Trophoblast cell (in vitro differentiated cells and primary cell): ENCODE measurements around the gene SLC9A1. TPM values are rescaled to one million over a fixed set of nuclear protein-coding genes. Genes with fewer than 3 reads are reported as not detected.

Experiments used
- DNase-seq, 2 donors: peaks; one replicate each; pipeline ENCODE4 v3.0.0-alpha.2; 2016
- H2AFZ ChIP-seq: 2 replicates; pipeline ENCODE4 v1.6.1; 2013; ENCODE audit warnings: low read length, moderate library complexity, mild to moderate bottlenecking; ENCODE audit not compliant: insufficient read depth, poor library complexity
- H2AK5ac ChIP-seq: 2 replicates; pipeline ENCODE4 v1.6.1; 2013; ENCODE audit warnings: mild to moderate bottlenecking, low read length
- H2BK120ac ChIP-seq: 2 replicates; pipeline ENCODE4 v1.6.1; 2013; ENCODE audit warnings: low read length, mild to moderate bottlenecking, moderate library complexity; ENCODE audit not compliant: insufficient read depth, poor library complexity
- H2BK12ac ChIP-seq: 2 replicates; pipeline ENCODE4 v1.6.1; 2013; ENCODE audit warnings: mild to moderate bottlenecking, low read length, moderate library complexity
- H2BK5ac ChIP-seq: 2 replicates; pipeline ENCODE4 v1.6.1; 2013; ENCODE audit warnings: low read length, low read depth, moderate library complexity, mild to moderate bottlenecking; ENCODE audit not compliant: poor library complexity
- H3K14ac ChIP-seq: 2 replicates; pipeline ENCODE4 v1.6.1; 2013; ENCODE audit warnings: mild to moderate bottlenecking, low read length
- H3K18ac ChIP-seq: 2 replicates; pipeline ENCODE4 v1.6.1; 2013; ENCODE audit warnings: mild to moderate bottlenecking, low read length
- H3K23ac ChIP-seq: 2 replicates; pipeline ENCODE4 v1.6.1; 2013; ENCODE audit warnings: low read length
- H3K27ac ChIP-seq: 2 replicates; pipeline ENCODE4 v1.5.1; 2013; ENCODE audit warnings: low read depth, mild to moderate bottlenecking, inconsistent platforms, low read length, moderate library complexity
- H3K27me3 ChIP-seq: 2 replicates; pipeline ENCODE4 v1.6.1; 2013; ENCODE audit warnings: inconsistent platforms, mild to moderate bottlenecking, low read length, moderate library complexity; ENCODE audit not compliant: insufficient read depth
- H3K36me3 ChIP-seq, 2 experiments: 1 replicate in 1 of 2; 2 replicates in 1 of 2; pipeline ENCODE4 v1.6.1; 2013; ENCODE audit warnings: low read length in 2 of 2, mild to moderate bottlenecking in 2 of 2, moderate library complexity in 1 of 2; ENCODE audit not compliant: insufficient read depth in 2 of 2, control insufficient read depth in 1 of 2
- H3K4ac ChIP-seq: 2 replicates; pipeline ENCODE4 v1.6.1; 2013; ENCODE audit warnings: low read depth, mild to moderate bottlenecking, low read length, moderate library complexity
- H3K4me1 ChIP-seq, 2 experiments: 1 replicate in 1 of 2; 2 replicates in 1 of 2; pipeline ENCODE4 v1.6.1; 2013; ENCODE audit warnings: low read length in 2 of 2, mild to moderate bottlenecking in 2 of 2, moderate library complexity in 1 of 2; ENCODE audit not compliant: insufficient read depth in 2 of 2, control insufficient read depth in 1 of 2
- H3K4me2 ChIP-seq: 2 replicates; pipeline ENCODE4 v1.6.1; 2013; ENCODE audit warnings: inconsistent platforms, mild to moderate bottlenecking, low read length, moderate library complexity
- H3K4me3 ChIP-seq: 2 replicates; pipeline ENCODE4 v1.5.1; 2013; ENCODE audit warnings: mild to moderate bottlenecking, low read depth, low read length, inconsistent platforms
- H3K79me1 ChIP-seq: one replicate; pipeline ENCODE4 v1.6.1; 2013; ENCODE audit warnings: low read length
- H3K79me2 ChIP-seq: 2 replicates; pipeline ENCODE4 v1.6.1; 2013; ENCODE audit warnings: low read length, mild to moderate bottlenecking; ENCODE audit not compliant: control insufficient read depth, insufficient read depth, poor library complexity
- H3K9ac ChIP-seq: 2 replicates; pipeline ENCODE4 v1.6.1; 2013; ENCODE audit warnings: mild to moderate bottlenecking, low read length
- H3K9me3 ChIP-seq: 2 replicates; pipeline ENCODE4 v1.6.1; 2013; ENCODE audit warnings: low read depth, mild to moderate bottlenecking, control low read depth, inconsistent platforms, low read length; ENCODE audit not compliant: insufficient read depth
- H4K12ac ChIP-seq: 2 replicates; pipeline ENCODE4 v1.6.1; 2013; ENCODE audit warnings: low read depth, mild to moderate bottlenecking, low read length, moderate library complexity
- H4K8ac ChIP-seq: 2 replicates; pipeline ENCODE4 v1.6.1; 2013; ENCODE audit warnings: low read depth, mild to moderate bottlenecking, low read length, moderate library complexity
- H4K91ac ChIP-seq: one replicate; pipeline ENCODE4 v1.6.1; 2013; ENCODE audit warnings: low read depth, mild to moderate bottlenecking, low read length, moderate library complexity
- WGBS: extraction: QIAGEN DNeasy Blood & Tissue Kit; methylation state at CpG from one replicate; pipeline ENCODE4 v1.1.7; 2013; ENCODE audit warnings: missing lambda C conversion rate; ENCODE audit not compliant: insufficient read length, insufficient coverage; ENCODE audit errors: extremely low coverage; 5-methylcytosine and 5-hydroxymethylcytosine counted together
- polyA plus RNA-seq: library from polyadenylated mRNA; stranded (reverse); fragments of 200-250 nt; gene quantifications from 2 replicates; pipeline ENCODE4 v1.2.3, GENCODE V29; 2013

Gene SLC9A1
- polyA plus RNA-seq, result 114 and 122 TPM in 2 replicates

GRCh38 chr1:27154991-27155781, at the start of gene SLC9A1:
TSS of gene SLC9A1 (minus strand) at chr1:27155125. CDS start at chr1:27154334, 791 bp downstream.
- H3K27ac ChIP-seq, result peak within 1 kb of the TSS; percentile 80
- no peaks in the 10 kb centered on the region for H3K9me3 ChIP-seq
- peak within 1 kb of the TSS; percentile 87 for H2BK12ac ChIP-seq
- H2BK5ac ChIP-seq, result peak within 1 kb of the TSS; percentile 92
- H3K79me2 ChIP-seq, result peaks cover 28% of the 10 kb centered on the region
- peak within 1 kb of the TSS; percentile 84 for H3K9ac ChIP-seq
- H3K4me1 ChIP-seq, result peaks cover 26 to 34% of the 10 kb centered on the region in 2 experiments
- H3K4me3 ChIP-seq, result peak within 1 kb of the TSS; percentile 71
- peak within 1 kb of the TSS; percentile 51 for H3K4ac ChIP-seq
- H4K8ac ChIP-seq, result peak within 1 kb of the TSS; percentile 76
- no peaks in the 10 kb centered on the region for H3K27me3 ChIP-seq
- H4K91ac ChIP-seq, result peak within 1 kb of the TSS; percentile 88
- peak within 1 kb of the TSS; percentile 51 for H2AK5ac ChIP-seq
- peak within 1 kb of the TSS; percentile 61 for H2AFZ ChIP-seq
- peak within 1 kb of the TSS; percentile 85 for H2BK120ac ChIP-seq
- no peak within 1 kb of the TSS for H3K23ac ChIP-seq
- peak within 1 kb of the TSS; percentile 88 for H3K18ac ChIP-seq
- peak within 1 kb of the TSS; percentile 76 for H4K12ac ChIP-seq
- peak within 1 kb of the TSS; percentile 80 for H3K4me2 ChIP-seq
- peak; percentile 86 to 99 for DNase-seq
- H3K36me3 ChIP-seq, result peaks cover 0 to 8% of the 10 kb centered on the region in 2 experiments
- no CpG with 5 or more reads among the region's 40 CpGs for WGBS
- peaks cover 18% of the 10 kb centered on the region for H3K79me1 ChIP-seq
- peak within 1 kb of the TSS; percentile 83 for H3K14ac ChIP-seq

- H2AK5ac ChIP-seq, result no peak overlapping the region
- no peak overlapping the region for H3K9ac ChIP-seq
- H3K36me3 ChIP-seq, result no peaks in the 10 kb centered on the region
- peak; percentile 54 to 82 for DNase-seq
- no peak overlapping the region for H3K27ac ChIP-seq
- no peak overlapping the region for H3K4ac ChIP-seq
- no peak overlapping the region for H2AFZ ChIP-seq
- H4K91ac ChIP-seq, result no peak overlapping the region
- H3K79me2 ChIP-seq, result no peaks in the 10 kb centered on the region
- no peak overlapping the region for H2BK5ac ChIP-seq
- H3K4me3 ChIP-seq, result no peak overlapping the region
- H4K8ac ChIP-seq, result no peak overlapping the region
- H3K4me2 ChIP-seq, result no peak overlapping the region
- H3K27me3 ChIP-seq, result no peaks in the 10 kb centered on the region
- no peak overlapping the region for H4K12ac ChIP-seq
- no peaks in the 10 kb centered on the region for H3K9me3 ChIP-seq
- H2BK12ac ChIP-seq, result no peak overlapping the region
- no peak overlapping the region for H3K18ac ChIP-seq
- H3K4me1 ChIP-seq, result no peaks in the 10 kb centered on the region
- H3K79me1 ChIP-seq, result no peaks in the 10 kb centered on the region
- no peak overlapping the region for H3K14ac ChIP-seq
- no peak overlapping the region for H2BK120ac ChIP-seq
- no peak overlapping the region for H3K23ac ChIP-seq
- no CpG with 5 or more reads among the region's 1 CpG for whole genome bisulfite sequencing
These were observed 49.0 kb upstream of the SLC9A1 start for GRCh38 chr1:27203946-27204345.

GRCh38 chr1:27201295-27201694, 46.4 kb upstream of the SLC9A1 start:
- no peak overlapping the region for H2AFZ ChIP-seq
- no peak overlapping the region for H3K23ac ChIP-seq
- H4K91ac ChIP-seq, result no peak overlapping the region
- H4K8ac ChIP-seq, result no peak overlapping the region
- H3K4ac ChIP-seq, result no peak overlapping the region
- H3K36me3 ChIP-seq, result no peaks in the 10 kb centered on the region
- H2BK12ac ChIP-seq, result no peak overlapping the region
- no peaks in the 10 kb centered on the region for H3K79me1 ChIP-seq
- H4K12ac ChIP-seq, result no peak overlapping the region
- no peak overlapping the region for H3K18ac ChIP-seq
- H3K4me3 ChIP-seq, result no peak overlapping the region
- no peaks in the 10 kb centered on the region for H3K27me3 ChIP-seq
- no peak overlapping the region for H3K4me2 ChIP-seq
- no peaks in the 10 kb centered on the region for H3K9me3 ChIP-seq
- no peak for DNase-seq
- H2BK120ac ChIP-seq, result no peak overlapping the region
- WGBS, result no CpG with 5 or more reads among the region's 24 CpGs
- H3K27ac ChIP-seq, result no peak overlapping the region
- no peak overlapping the region for H2BK5ac ChIP-seq
- H2AK5ac ChIP-seq, result no peak overlapping the region
- H3K79me2 ChIP-seq, result no peaks in the 10 kb centered on the region
- no peak overlapping the region for H3K14ac ChIP-seq
- H3K9ac ChIP-seq, result no peak overlapping the region
- no peaks in the 10 kb centered on the region for H3K4me1 ChIP-seq

GRCh38 chr1:27193194-27193593, 38.3 kb upstream of the SLC9A1 start:
- Histone ChIP-seq H2BK120ac (no peak overlapping the region), H2BK12ac (no peak overlapping the region), H2AK5ac (no peak overlapping the region), H3K4ac (no peak overlapping the region), H4K12ac (no peak overlapping the region), H3K79me2 (no peaks in the 10 kb centered on the region), H3K79me1 (no peaks in the 10 kb centered on the region), H3K23ac (no peak overlapping the region), H3K14ac (no peak overlapping the region), H2AFZ (no peak overlapping the region), H4K8ac (no peak overlapping the region), H3K4me1 (peaks cover 4 to 5% of the 10 kb centered on the region in 2 experiments), H3K9ac (no peak overlapping the region), H2BK5ac (no peak overlapping the region), H3K27ac (no peak overlapping the region), H3K27me3 (no peaks in the 10 kb centered on the region), H3K9me3 (no peaks in the 10 kb centered on the region), H3K4me3 (no peak overlapping the region), H3K18ac (no peak overlapping the region), H3K4me2 (no peak overlapping the region), H4K91ac (no peak overlapping the region), H3K36me3 (no peaks in the 10 kb centered on the region)
- WGBS, result no CpG with 5 or more reads among the region's 1 CpG
- no peak for DNase-seq
